NCI-H2196 treated with DMSO at 0.1 percent for 48 hours (cell line): Measurements from ENCODE around the gene NBPF1.
"Not testable (repeated sequence)": the region's sequence is repeated elsewhere in the genome, so short reads cannot be mapped to it uniquely, and the experiment has no call there.

ENCODE experiments used
- DNase-seq: peaks from one replicate; lab custom pipeline; 2025; ENCODE audit not compliant: unreplicated experiment; lab: John Stamatoyannopoulos, UW

Gene NBPF1

DNA sequence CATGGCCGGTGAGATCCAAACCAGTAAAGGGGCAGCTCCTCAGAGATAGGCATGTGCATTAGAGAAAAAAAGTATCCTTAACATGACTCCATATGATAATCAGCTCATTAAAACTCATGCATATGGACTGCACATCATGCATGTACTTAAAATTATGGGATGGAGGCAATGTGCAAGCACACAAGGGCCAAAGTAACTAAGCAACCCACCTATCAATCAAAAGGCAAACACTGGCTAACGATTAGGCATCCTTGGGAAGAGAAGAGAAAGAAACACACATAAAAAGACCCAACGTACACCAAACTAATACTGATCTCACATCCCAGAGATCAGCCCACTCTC, 94.5 kb downstream of the NBPF1 start:
- not testable (repeated sequence) for DNase-seq

DNA sequence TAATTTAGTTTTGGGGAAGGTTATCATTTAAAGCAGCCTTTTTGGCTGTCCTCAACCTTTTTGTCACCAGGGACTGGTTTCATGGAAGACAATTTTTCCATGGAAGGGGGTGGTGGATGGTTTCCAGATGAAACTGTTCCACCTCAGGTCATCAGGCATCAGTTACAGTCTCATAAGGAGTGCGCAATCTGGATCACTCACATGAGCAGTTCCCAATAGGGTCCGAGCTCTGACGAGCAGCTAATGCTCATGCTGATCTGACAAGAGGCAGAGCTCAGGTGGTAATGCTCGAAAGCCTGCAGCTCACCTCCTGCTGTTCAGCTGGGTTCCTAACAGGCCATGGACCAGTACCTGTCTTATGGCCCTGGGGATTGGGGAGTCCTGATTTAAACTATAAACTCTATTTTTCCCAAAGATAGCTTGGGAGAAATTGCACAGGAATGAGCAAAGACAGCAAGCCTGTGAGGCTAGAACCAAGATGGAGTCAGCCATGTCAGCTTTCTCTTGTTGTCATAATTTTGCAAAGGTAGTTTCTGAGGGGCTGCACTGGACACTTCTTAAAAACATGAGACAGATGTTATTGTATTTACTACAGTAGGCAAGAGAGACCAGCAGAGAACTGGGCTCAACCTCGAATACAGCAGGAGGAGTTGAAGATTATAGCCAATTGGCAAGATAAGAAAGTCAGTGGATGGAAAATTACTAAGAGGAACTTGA, 96.5 kb downstream of the NBPF1 start:
- not testable (repeated sequence) for DNase-seq

GRCh38 chr1:16514107-16515055, 99.0 kb downstream of the NBPF1 start, which contains the start of gene RNU1-1:
Gene RNU1-1 (minus strand): TSS chr1:16514285.
- peak; percentile 36 for DNase-seq

- peak; percentile 76 for DNase-seq
Observed at GRCh38 chr1:16513412-16514106, 99.8 kb downstream of the NBPF1 start.

GRCh38 chr1:16512624-16513411, 100.5 kb downstream of the NBPF1 start:
- DNase-seq: not testable (repeated sequence)
